HG02870 (cell line): Measurements from ENCODE around the gene SYNJ1.
A peak's percentile ranks its signal among the peaks of the same experiment; 100 is the strongest.
"Not testable (repeated sequence)": the region's sequence is repeated elsewhere in the genome, so short reads cannot be mapped to it uniquely, and the experiment has no call there.

ENCODE experiments used
- ATAC-seq: cut with Tn5 transposase; IDR thresholded peaks from one replicate; pipeline ENCODE4 v1.9.1; 2021; ENCODE audit warnings: mild to moderate bottlenecking, moderate library complexity; ENCODE audit not compliant: unreplicated experiment

The SYNJ1 gene

DNA sequence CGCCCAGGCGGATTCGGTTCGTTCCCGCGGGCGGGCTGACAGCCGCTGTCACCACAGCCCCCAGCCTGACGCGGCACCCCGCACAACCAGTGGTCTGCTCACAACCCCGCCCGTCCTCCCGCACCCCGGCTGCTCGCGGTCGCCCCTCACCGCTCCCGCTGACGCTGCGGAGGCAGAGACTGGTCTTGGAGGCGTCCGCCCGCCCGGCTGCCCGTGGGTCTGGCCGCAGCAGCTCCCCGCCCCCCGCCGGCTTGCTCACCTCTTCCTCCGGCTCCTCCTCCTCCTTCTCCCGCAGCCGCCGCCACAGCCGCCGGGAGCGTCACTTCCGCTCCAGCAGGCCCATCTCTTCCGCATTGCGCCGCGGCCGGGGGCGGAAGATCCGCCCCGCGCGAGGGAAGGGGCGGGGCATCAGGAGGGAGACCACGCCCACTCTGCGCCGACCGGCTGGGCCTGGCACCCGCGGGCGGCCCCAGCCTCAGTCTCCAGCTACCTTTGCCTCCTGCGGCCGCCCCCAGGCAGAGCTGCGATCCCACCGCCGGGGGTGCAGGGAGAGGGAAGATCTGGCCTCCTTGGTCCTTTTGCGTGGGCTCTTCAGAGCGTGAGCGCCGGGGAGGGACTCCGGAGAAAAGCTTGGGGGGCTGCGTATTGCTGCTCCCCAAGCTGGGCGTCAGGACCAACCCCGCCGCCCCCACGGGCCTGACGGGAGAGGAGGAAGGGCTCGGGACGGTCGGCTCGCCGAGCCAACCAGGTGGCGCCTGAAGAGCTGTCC lies at the start of gene SYNJ1:
TSS of gene SYNJ1 (minus strand) at position 327 of the 769 bp plus-strand sequence. CDS start 1,118 bp downstream, outside the sequence.
- ATAC-seq, result peak; percentile 85

DNA sequence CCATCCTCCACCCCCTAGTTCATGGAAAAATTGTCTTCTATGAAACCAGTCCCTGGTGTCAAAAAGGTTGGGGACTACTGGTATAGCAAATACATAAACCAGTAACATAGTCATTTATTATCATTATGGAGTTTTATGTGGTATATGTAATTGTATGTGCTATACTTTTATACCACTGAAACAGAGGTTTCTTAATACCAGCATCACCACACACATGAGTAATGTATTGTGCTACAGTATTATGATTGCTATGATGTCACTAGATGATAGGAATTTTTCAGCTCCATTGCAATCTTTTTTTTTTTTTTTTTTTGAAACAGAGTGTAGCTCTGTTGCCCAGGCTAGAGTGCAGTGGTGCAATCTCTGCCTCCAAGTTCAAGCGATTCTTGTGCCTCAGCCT lies 49.5 kb upstream of the SYNJ1 start:
- ATAC-seq, result no peak

DNA sequence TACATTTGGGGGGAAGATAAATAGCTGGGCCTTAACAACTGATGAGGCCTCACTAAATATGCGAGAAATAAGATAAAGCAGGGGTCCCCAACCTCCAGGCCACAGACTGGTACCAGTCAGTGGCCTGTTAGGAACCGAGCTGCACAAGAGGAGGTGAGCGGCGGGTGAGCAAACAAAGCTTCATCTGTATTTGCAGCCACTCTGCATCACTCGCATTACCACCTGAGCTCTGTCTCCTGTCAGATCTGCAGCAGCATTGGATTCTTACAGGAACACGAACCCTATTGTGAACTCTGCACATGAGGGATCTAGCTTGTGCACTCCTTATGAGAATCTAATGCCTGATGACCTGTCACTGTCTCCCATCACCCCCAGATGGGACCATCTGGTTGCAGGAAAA lies 48.9 kb upstream of the SYNJ1 start:
- no peak for ATAC-seq

DNA sequence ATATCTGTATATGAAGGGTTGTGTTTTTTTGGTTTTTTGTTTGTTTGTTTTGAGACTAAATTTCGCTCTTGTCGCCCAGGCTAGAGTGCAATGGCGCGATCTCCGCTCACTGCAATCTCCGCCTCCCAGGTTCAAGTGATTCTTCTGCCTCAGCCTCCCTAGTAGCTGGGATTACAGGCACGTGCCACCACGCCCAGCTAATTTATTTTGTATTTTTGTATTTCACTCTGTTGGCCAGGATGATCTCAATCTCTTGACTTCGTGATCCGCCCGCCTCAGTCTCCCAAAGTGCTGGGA lies 45.2 kb upstream of the SYNJ1 start:
- not testable (repeated sequence) for ATAC-seq

DNA sequence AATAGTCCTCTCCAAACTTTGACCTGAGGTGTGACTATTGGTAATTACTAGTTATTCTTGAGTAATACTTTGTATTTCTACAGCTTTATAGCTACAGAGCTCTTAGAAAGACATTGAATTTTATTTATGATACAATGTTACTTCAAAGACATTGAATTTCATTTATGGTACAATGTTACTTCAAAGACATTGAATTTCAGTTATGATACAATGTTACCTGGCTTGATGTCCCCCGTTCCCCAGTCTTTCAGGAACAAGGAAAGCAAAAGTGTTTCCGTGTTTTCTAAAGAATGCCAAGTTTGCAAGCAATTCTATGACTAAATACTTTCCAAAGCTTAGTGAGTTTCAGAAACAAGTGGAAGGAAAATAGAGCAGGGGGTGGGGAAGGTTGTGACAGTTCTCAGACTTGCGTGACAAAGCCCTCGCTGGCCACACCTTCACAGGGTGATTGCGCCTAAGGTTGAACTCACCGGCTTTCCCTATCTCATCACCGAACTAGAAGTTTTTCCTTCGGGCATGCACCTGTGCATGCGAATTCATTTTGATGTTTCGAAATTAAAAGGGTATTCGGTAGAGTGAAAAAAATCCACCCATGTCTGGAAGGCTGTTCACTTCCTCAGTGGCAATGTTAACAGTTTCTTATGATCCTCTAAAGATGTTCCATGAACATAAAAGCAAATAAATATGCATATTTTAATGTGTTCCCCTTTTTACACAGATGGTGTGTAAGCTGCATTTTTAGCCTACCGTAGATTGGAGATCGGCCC lies 44.7 kb upstream of the SYNJ1 start:
- ATAC-seq, result no peak

DNA sequence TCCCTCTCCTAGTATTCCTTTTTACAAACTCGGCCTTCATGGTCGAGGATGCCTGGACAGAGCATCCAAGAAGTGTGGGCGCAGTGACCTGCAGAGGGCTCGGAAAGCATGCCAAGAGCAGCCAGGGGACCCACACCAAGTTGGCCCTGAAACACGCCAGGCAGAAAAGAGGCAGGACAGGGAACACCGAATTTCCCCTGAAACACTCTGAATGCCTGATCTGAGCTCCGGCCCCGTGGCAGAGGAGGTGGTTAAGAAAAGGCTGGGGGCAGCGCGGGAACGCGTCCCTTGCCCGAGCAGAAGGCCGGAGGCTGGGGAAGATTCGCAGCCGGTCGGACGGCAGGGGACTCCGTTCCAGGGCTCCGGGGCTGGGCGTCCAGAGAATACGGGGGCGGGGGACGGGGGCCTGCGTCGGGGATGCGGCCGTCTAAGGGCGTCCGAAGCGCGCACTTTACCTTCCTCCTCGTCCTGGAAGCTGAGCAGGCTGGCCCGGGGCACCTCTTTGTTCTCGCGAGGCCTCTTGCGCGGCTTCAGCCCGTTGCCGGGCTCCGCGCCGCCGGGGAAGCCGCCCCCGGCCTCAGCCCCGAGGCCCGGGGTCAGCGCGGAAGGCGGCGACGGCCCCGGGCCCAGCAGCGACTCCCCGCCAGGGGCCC lies 43.2 kb upstream of the SYNJ1 start:
- ATAC-seq, result peak; percentile 34

DNA sequence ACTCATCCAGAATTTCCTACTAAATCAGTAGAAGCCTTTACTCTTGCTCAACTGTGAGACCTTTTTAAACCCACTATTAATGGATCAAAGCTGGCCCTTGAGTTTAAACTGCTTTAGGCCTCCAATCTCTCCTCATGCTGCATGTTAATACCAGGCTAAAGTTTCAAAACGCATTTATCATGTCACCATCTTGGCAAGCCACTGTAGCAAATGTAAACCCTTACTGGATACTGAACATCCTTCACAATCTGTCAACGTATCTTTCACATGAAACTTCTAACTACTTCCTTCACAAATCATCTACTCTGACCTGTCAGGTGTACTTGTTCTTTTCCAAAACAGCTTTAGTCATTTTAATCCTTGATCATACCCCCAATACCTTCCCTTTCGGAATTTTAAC lies 40.7 kb upstream of the SYNJ1 start:
- ATAC-seq, result no peak

- no peak for ATAC-seq
These were observed 37.2 kb upstream of the SYNJ1 start for GRCh38 chr21:32765058-32765457.

DNA sequence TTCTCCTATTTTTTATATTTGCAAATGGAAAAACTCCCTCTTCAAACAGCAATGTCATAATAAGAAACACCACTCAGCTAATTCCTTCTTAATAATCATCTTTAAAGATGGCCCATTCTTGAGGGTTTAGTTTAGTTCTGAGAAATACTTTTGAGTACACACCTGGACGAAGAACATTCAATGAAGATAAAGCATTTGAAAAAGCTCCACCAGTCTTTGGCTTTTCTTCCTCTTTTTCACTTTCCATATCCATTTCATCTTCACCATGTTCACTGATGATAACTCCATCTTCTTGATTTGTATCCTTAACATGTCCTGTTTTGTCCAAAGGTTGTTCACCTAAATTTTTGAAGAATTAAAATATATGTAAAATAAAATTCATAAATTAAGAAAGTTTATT lies 36.4 kb upstream of the SYNJ1 start:
- no peak for ATAC-seq

GRCh38 chr21:32757804-32758203 lies 30.0 kb upstream of the SYNJ1 start:
- no peak for ATAC-seq

GRCh38 chr21:32756096-32756495 lies 28.3 kb upstream of the SYNJ1 start:
- no peak for ATAC-seq

DNA sequence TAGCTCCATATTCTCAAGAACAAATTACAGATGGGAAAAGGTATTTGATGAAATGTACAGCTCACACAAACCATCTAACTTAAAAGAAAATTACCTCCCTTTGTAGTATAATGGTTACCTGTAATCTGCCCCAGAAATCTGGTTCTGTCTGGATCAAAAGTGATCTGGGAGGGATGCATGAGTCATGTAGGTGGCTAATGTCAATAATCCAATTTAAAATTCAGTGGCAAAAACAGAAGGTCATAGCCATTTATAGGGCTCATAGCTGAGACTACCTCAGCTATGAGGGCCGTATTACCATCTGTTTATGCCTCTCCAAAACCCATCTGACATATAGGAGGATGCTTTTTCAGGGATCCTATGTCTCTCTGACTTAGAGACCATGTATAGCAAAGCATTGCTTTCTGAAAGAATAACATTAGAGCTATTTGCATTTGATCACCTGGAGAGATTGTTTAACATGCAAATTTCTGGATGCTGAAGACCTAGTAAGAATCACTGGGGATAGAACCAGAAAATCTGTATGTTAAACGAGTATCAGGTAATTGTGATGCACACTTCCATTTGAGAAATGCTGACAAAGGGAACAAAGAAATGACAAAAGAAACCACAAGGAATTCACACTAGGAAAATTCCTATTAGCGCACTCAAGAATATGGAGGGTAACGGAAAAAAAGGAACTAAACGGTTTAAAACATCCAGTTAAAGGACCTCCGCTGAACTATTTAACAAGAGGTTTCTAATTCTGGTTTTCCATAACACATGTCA lies 26.2 kb upstream of the SYNJ1 start:
- no peak for ATAC-seq

DNA sequence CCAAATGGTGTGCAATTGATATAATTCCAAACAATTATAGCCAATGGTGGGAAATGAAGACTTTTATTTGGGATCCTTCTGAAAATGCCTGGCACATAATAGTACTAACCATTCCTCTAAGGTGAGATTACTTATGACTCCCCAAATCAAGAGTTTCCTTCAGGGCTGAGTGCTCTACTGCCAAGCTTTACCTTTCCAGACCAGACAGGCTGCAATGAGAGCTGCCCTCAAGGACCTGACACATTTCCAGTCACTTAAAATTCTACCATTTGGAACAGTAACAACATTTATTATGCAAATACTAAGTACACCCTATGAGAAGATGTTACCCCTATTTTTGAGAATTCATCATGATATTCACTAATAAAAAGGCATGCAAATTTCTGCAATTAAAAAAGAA lies 22.6 kb upstream of the SYNJ1 start:
- ATAC-seq, result no peak

DNA sequence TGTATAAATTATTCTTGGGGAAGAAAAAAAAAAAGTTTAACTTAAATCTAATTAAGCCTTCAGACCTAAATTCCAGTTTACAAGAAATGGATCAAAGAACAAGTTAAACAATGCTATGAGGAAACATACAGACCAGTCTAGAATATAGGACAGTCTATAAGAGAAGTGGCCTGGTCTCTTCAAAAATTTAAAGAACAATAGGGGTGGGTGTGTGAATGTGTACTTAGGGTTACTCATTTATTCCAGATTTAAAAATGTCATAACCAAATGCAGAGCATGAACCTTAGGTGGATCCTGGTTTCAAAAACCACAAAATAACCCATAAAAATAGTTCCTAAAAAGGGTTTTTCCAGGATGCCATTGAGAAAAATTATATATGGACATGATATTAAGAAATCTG lies 21.8 kb upstream of the SYNJ1 start:
- ATAC-seq, result no peak

DNA sequence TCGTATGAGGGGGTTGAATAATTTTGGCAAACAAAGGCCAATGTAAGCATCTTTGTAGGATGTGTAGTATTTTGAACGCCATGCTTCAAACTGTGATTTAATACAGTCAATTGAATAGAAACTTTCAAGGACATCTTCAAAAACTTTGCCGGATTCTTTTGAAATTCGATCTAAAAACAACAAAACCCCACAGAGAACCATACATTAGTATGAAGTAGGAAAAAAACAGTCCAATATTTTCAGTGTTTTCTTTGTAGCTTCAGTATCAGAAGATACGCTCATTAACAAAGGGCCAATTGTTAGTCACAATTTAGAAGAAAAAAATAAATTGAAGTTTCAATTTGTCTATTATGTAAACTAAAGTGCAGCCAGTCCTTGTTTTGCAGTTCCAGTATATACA lies 20.7 kb upstream of the SYNJ1 start:
- no peak for ATAC-seq

- ATAC-seq, result no peak
These were observed 19.6 kb upstream of the SYNJ1 start for GRCh38 chr21:32747396-32747795.

GRCh38 chr21:32746711-32747110 lies 18.9 kb upstream of the SYNJ1 start:
- not testable (repeated sequence) for ATAC-seq

- ATAC-seq, result no peak
These were observed 14.6 kb upstream of the SYNJ1 start for GRCh38 chr21:32742396-32742795.

DNA sequence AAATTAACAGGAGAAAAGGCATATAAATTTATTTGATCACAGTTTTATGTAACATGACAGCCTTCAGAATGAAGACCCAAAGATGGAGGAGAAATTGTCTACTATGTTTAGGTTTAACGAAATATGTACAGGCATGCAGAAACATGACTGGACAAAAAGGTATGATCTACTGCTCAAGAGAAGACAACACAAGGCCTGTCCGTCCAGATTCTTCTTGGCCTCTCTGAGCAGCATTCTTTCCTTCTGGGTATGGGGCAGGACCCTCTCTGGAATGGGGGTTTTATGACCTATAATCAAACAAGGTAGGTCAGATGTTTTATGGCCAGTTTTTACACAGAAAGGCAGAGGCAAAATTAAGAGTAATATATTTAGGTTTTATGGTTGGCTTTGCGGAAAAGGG lies 13.5 kb upstream of the SYNJ1 start:
- no peak for ATAC-seq

DNA sequence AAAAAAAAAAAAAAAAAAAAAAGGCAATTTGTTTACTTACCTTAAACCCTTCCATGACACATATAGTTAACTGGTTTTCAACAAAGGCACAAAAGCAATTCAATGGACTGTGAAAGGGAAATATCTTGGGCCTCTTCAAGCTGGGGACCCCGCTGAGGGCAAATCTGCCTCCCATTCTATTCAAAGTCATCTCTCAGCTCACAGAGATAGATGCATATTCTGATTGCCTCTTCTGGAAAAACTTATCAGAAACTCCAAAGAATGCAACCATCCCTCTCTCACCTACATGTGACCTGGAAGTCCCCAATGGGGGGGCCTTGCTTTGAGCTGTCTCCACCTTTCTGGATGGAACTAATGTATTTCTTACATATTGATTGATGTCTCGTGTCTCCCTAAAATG lies 12.1 kb upstream of the SYNJ1 start:
- ATAC-seq, result no peak

- not testable (repeated sequence) for ATAC-seq
These were observed 8.3 kb upstream of the SYNJ1 start for GRCh38 chr21:32736083-32736482.
